GM06990 (cell line): Measurements from ENCODE around the gene EFCAB13.
"Not testable (repeated sequence)": the region's sequence is repeated elsewhere in the genome, so short reads cannot be mapped to it uniquely, and the experiment has no call there.

Experiments used
- DNase-seq: peaks from one replicate; pipeline ENCODE4 v3.0.0-alpha.2; 2011; ENCODE audit not compliant: insufficient read length; ENCODE audit errors: extremely low read depth
- H3K27me3 ChIP-seq: replicated peaks from 2 replicates; pipeline ENCODE4 v1.6.0; 2011; ENCODE audit warnings: low read length; ENCODE audit not compliant: control insufficient read depth, insufficient read depth
- H3K36me3 ChIP-seq: 2 replicates; pipeline ENCODE4 v1.5.1; 2011; ENCODE audit warnings: low read length; ENCODE audit not compliant: control insufficient read depth, insufficient read depth
- H3K4me3 ChIP-seq: replicated peaks from 2 replicates; pipeline ENCODE4 v1.5.1; 2011; ENCODE audit warnings: low read depth, mild to moderate bottlenecking, control low read depth, low read length
- CTCF ChIP-seq: IDR thresholded peaks from 2 replicates; pipeline ENCODE4 v1.5.1; 2011; ENCODE audit warnings: low read length, control low read depth, mild to moderate bottlenecking, inconsistent platforms; ENCODE audit not compliant: insufficient read depth, poor library complexity, severe bottlenecking

Gene EFCAB13

GRCh38 chr17:47427985-47428384 lies 104.2 kb downstream of the EFCAB13 start:
- no peak for DNase-seq
- Histone ChIP-seq H3K4me3 (no peak overlapping the region), H3K27me3 (no peaks in the 10 kb centered on the region), H3K36me3 (no peaks in the 10 kb centered on the region)
- no peak for TF ChIP-seq CTCF

- H3K36me3 ChIP-seq, H3K27me3 ChIP-seq, DNase-seq, H3K4me3 ChIP-seq: not testable (repeated sequence)
Measured at GRCh38 chr17:47432240-47432639, 108.5 kb downstream of the EFCAB13 start.

GRCh38 chr17:47465165-47465564 lies 141.4 kb downstream of the EFCAB13 start:
- no peak for TF ChIP-seq CTCF
- Histone ChIP-seq H3K36me3 (no peaks in the 10 kb centered on the region), H3K27me3 (no peaks in the 10 kb centered on the region), H3K4me3 (no peak overlapping the region)
- DNase-seq: no peak

- H3K27me3 ChIP-seq, DNase-seq, H3K4me3 ChIP-seq, H3K36me3 ChIP-seq: not testable (repeated sequence)
Measured at GRCh38 chr17:47466976-47467375, 143.2 kb downstream of the EFCAB13 start.

GRCh38 chr17:47470836-47471235 lies 147.1 kb downstream of the EFCAB13 start:
- Histone ChIP-seq H3K27me3 (no peaks in the 10 kb centered on the region), H3K4me3 (no peak overlapping the region), H3K36me3 (peaks cover 2% of the 10 kb centered on the region; the same call in 1 of the 2 replicates)
- TF ChIP-seq CTCF: no peak
- DNase-seq: no peak

GRCh38 chr17:47472073-47472472 lies 148.3 kb downstream of the EFCAB13 start:
- not testable (repeated sequence) for DNase-seq, H3K36me3 ChIP-seq, H3K27me3 ChIP-seq, H3K4me3 ChIP-seq
